ENCODE data around the gene ZNF8. TPM values are rescaled to one million over a fixed set of nuclear protein-coding genes. Genes with fewer than 3 reads are reported as not detected.
A peak's percentile ranks its signal among the peaks of the same experiment; 100 is the strongest.

The ZNF8 gene
- total RNA-seq, 6 experiments from 2014 or later, result 3.4 to 4.5 (median 4.1) TPM

DNA sequence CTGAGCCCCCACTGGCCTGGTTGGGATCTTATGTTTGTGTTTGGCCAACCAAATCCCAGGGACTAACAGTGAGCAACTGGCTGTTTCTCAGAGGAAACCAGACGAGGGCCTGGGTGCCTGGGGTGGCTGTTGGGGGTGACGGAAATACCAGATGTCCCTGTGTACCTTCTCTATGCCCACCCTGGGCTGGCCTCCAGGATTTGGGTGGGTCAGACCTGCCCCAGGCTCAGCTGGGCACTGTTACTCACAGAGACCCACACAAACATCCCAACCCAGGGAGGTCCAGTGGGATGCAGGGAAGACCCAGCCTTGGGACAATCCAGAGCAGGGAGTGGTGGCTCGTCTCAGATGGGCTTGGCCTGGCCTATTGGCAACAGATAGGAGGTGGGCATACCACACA lies 56.9 kb downstream of the ZNF8 start:
- peaks cover under 1% of the 10 kb centered on the region for H3K27me3 Mint-ChIP-seq (ENCODE audit: insufficient read depth)
- H3K36me3 Mint-ChIP-seq (ENCODE audit: low read depth), result peaks cover 49% of the 10 kb centered on the region
- no peak for DNase-seq
- TF ChIP-seq, protein P1, sequence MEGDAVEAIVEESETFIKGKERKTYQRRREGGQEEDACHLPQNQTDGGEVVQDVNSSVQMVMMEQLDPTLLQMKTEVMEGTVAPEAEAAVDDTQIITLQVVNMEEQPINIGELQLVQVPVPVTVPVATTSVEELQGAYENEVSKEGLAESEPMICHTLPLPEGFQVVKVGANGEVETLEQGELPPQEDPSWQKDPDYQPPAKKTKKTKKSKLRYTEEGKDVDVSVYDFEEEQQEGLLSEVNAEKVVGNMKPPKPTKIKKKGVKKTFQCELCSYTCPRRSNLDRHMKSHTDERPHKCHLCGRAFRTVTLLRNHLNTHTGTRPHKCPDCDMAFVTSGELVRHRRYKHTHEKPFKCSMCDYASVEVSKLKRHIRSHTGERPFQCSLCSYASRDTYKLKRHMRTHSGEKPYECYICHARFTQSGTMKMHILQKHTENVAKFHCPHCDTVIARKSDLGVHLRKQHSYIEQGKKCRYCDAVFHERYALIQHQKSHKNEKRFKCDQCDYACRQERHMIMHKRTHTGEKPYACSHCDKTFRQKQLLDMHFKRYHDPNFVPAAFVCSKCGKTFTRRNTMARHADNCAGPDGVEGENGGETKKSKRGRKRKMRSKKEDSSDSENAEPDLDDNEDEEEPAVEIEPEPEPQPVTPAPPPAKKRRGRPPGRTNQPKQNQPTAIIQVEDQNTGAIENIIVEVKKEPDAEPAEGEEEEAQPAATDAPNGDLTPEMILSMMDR (IDR thresholded peaks at IDR 0.05), result no peak
- peaks cover 23% of the 10 kb centered on the region for H3K9me3 Mint-ChIP-seq
- H3K4me1 Mint-ChIP-seq (ENCODE audit: low read depth), result peaks cover 9% of the 10 kb centered on the region
- H3K27ac Mint-ChIP-seq, result no peak overlapping the region
- H3K4me3 Mint-ChIP-seq, result no peak overlapping the region

- H3K9me3 Mint-ChIP-seq, result peaks cover 26% of the 10 kb centered on the region
- no peak for DNase-seq
- TF ChIP-seq, protein P1 (IDR thresholded peaks at IDR 0.05), result no peak
- peaks cover 3% of the 10 kb centered on the region for H3K27me3 Mint-ChIP-seq (ENCODE audit: insufficient read depth)
- peaks cover 55% of the 10 kb centered on the region for H3K36me3 Mint-ChIP-seq (ENCODE audit: low read depth)
- no peak overlapping the region for H3K27ac Mint-ChIP-seq
- H3K4me1 Mint-ChIP-seq (ENCODE audit: low read depth), result peaks cover 5% of the 10 kb centered on the region; the same call in 1 of the 2 replicates
- no peak overlapping the region for H3K4me3 Mint-ChIP-seq
Measured at GRCh38 chr19:58336216-58336615, 57.5 kb downstream of the ZNF8 start.

DNA sequence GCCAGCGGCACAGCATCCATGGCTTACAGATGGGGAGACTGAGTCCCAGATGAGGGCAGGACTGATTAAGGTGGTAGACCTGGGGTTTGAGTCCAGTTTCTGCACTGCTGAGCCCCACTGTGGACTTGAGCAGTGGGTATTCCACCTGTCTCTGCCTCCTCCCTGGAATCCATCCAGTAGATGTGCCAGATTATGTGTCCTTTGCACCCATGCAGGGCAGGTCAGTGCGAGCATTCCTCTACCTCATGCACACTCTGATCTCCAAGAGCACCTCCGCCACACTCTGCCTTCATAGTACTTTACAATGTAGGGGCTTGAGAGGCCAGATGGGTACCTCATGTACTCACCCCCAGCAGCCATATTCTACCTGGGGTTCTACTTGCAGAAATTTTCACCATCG lies 58.1 kb downstream of the ZNF8 start:
- TF ChIP-seq, protein P1 (IDR thresholded peaks at IDR 0.05), result no peak
- H3K27ac Mint-ChIP-seq, result no peak overlapping the region

DNA sequence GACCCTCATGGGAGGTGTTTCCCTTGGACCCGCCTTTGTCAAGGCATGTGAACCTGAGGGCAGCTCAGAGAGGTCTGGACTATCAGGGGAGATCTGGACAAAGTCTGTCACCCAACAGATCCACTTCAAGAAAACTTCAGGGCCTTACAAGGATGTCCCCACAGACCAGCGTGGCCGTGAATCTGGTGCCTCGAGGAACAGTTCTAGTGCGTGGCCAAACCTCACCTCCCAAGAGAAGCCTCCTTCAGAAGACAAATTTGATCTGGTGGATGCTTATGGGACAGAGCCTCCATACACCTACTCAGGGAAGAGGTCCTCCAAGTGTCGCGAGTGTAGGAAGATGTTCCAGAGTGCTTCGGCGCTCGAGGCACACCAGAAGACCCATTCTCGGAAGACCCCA lies 59.6 kb downstream of the ZNF8 start:
- Mint-ChIP-seq H3K27me3 (ENCODE audit: insufficient read depth) (peaks cover 3% of the 10 kb centered on the region), H3K36me3 (ENCODE audit: low read depth) (peaks cover 65% of the 10 kb centered on the region), H3K27ac (no peak overlapping the region), H3K4me1 (ENCODE audit: low read depth) (peaks cover 8% of the 10 kb centered on the region), H3K4me3 (no peak overlapping the region), H3K9me3 (peaks cover 26% of the 10 kb centered on the region)
- TF ChIP-seq, protein P1 (IDR thresholded peaks at IDR 0.05), result no peak
- DNase-seq, result no peak

More for the DNA sequence above, 58.1 kb downstream of the ZNF8 start:
- no peak overlapping the region for H3K4me3 Mint-ChIP-seq
- H3K36me3 Mint-ChIP-seq (ENCODE audit: low read depth), result peaks cover 59% of the 10 kb centered on the region
- H3K4me1 Mint-ChIP-seq (ENCODE audit: low read depth), result peaks cover 5% of the 10 kb centered on the region; the same call in 1 of the 2 replicates
- H3K27me3 Mint-ChIP-seq (ENCODE audit: insufficient read depth), result peaks cover 3% of the 10 kb centered on the region
- peaks cover 26% of the 10 kb centered on the region for H3K9me3 Mint-ChIP-seq
- no peak for DNase-seq

GRCh38 chr19:58338825-58339558 lies 60.2 kb downstream of the ZNF8 start:
- Mint-ChIP-seq H3K9me3 (peaks cover 26% of the 10 kb centered on the region), H3K36me3 (ENCODE audit: low read depth) (peaks cover 64% of the 10 kb centered on the region), H3K27ac (no peak overlapping the region), H3K27me3 (ENCODE audit: insufficient read depth) (peaks cover 3% of the 10 kb centered on the region), H3K4me1 (ENCODE audit: low read depth) (peaks cover 7% of the 10 kb centered on the region), H3K4me3 (no peak overlapping the region)
- DNase-seq, result no peak
- TF ChIP-seq, protein P1 (IDR thresholded peaks at IDR 0.05), result 0 out of 2 replicates have a peak, but pooled peaks have one; percentile 6
